HL-60 (cell line): ENCODE data around the gene CWC15.

Experiments
- CTCF ChIP-seq: IDR thresholded peaks from one replicate; pipeline ENCODE4 v1.5.1; 2011; ENCODE audit warnings: low read length, control low read depth, inconsistent platforms; ENCODE audit not compliant: insufficient read depth
- POLR2AphosphoS5 ChIP-seq: IDR thresholded peaks from 2 replicates; pipeline ENCODE4 v1.6.1; 2012; ENCODE audit warnings: low read depth

- TF ChIP-seq CTCF (no peak), POLR2AphosphoS5 (no peak)
Measured at GRCh38 chr11:94932503-94932902, 40.9 kb downstream of the CWC15 start.
